Measurements from ENCODE around the gene OR7A17.

OR7A17 gene

DNA sequence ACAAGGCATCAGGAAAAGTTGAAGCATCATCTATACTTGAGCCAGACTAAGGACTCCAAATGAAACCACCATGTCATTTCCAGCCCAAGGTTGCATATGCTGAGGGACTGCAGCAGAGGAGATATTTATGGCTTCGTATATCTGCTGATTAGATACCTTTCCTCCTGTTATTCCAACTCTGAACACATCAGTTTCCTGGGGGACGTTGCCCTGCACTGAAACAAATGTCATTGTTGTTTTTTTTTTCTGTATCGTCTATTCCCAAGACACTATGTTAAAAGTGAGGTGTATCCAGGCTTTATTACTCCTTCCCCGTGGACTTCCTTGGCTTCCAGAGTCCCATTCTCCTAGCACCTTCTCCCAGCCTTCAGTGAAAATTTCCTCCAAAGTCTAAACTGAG is at the start of gene OR7A17:
Gene OR7A17, minus strand, starts transcription at position 101 of the 400 bp plus-strand sequence. CDS start 4,777 bp downstream, outside the sequence.
- no peak for DNase-seq (ENCODE audit: low spot score)

GRCh38 chr19:14933506-14933905 is 47.6 kb upstream of the OR7A17 start:
- no peak for DNase-seq (ENCODE audit: low spot score)

- no peak for DNase-seq (ENCODE audit: low spot score)
Observed at GRCh38 chr19:14916848-14917247, 30.9 kb upstream of the OR7A17 start.

DNA sequence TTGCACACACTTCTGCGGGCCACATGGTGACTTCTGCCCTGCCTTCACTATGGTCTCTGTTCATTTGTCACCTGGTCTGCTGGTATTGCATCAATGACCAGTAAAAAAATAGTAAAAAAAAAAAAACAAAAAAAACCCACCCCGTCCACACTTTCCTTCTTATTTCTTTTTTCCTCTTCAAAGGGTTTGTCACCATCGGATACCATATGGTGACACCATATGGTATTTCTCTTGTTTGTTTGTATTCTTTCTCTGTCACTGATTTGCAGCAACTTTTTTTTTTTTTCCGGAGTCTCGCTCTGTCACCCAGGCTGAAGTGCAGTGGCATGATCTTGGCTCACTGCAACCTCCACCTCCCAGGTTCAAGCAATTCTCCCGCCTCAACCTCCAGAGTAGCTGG is 29.2 kb upstream of the OR7A17 start:
- DNase-seq (ENCODE audit: low spot score) = no peak

DNA sequence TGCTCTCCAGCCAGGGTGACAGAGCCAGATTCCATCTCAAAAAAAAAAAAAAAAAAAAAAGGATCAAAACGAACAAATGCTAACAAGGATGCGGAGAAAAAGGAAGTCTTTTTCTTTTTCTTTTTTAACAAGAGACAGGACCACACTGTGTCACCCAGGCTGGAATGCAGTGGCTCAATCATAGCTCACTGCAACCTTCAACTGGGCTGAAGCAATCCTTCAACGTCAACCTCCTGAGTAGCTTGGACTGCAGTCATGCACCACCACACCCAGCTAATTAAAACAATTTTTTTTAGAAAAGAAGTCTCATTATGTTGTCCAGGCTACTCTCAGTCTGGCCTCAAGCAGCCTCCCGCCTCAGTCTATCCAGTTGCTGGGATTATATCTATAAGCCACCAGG is 20.8 kb upstream of the OR7A17 start:
- DNase-seq (ENCODE audit: low spot score) = no peak

DNA sequence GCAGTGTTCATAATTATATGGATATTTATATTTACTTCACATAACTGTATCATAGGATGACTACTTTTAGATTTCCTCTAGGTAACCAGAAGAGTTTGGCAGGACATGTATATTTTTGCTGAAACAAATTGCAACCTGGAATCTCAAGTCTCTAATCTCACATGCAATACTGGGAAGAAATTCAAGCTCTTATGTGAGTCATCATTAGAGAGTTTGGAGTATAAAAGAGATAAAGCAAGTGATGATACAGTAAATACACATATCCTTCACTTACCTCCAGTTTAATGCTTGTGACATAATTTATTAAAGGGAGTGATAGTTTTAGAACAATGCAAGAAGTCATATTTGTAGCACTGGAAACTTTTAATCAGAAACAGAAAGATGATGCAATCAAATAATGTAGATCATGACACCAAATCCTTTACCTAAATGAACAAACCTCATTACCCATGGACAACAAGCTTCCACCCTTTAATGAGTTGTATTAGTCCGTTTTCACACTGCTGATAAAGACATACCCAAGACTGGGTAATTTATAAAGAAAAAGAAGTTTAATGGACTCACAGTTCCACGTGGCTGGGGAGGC is 15.8 kb upstream of the OR7A17 start:
- no peak for DNase-seq (ENCODE audit: low spot score)

DNA sequence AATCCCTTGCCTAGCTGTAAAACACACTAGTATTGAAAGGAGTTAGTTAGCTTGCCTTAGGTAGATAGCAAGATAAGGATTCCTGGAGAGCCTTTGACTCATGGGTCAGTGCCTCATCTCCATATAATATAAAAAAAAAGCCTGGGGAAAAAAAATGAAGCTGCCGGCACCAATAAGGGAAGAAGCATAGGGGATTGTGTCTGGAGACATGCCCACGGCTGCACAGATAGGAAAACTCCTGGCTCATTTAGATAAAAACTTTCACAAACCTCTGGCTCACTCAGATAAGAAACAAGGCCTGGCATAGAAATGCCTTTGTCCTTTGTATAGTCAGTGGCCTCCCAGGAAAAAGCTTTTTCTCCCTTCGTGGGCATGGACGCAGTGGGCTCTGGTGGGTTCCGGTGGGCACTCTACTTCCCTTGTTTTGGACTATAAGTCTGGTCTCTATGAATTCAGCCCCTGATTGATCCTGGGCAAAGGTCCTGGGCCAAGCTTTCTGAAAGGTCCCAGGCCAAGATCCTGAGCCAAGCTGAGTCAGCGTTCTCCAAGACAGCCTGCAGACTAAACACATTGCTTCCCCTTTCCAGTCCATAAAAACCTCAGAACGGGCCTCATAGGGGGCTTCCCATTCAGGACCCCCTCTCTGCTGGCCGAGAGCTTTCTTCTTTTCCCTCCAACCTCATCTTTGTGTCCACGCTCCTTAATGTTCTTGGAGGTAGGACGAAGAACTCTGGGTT is 4.9 kb upstream of the OR7A17 start:
- no peak for DNase-seq (ENCODE audit: low spot score)

DNA sequence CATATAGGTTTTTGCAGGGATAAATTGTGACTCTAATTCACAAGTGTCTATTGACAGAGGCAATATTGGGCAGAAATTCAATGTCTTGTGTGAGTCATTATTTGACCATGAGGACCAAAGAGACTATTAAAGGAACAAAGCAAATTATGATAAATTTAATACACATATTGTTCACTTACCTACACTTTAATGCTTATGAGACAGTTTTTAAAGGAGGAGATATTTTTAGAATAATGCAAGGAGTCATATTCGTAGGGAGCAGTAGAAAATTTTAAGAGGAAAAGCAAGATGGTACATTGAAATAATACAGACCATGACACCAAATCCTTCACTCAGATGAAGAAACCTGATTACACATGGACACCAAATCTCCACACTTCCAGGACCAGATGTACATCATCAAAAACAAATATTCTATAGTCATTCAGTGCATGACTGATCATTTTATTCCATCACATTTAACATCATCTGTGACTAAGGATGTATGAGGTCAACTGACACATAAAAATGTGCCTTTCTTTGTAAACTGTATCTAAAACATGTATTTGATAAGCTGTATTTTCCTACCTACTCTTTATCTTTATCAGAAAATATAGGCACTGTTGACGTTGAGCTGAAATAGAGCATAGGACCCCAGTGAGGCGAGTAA is 4.2 kb upstream of the OR7A17 start:
- no peak for DNase-seq (ENCODE audit: low spot score)

GRCh38 chr19:14871619-14872230 is 14.2 kb downstream of the OR7A17 start:
- no peak for DNase-seq (ENCODE audit: low spot score)

DNA sequence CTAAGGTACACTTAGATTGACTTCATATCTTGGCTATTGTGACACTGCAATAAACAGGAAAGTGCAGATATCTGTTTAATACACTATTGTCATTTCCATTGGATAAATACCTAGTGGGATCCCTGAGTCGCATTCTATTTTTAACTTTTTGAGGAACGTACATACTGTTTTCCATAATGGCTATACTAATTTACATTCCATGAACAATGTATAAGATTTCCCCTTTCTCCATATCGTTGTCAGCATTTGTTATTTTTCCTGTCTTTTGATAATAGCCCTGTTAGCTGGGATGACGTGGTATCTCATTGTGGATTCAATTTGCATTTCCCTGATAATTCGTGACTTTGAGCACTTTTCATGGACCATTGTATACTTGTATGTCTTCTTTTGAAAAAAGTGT is 17.4 kb downstream of the OR7A17 start:
- DNase-seq (ENCODE audit: low spot score) = no peak

- DNase-seq (ENCODE audit: low spot score) = no peak
Observed at GRCh38 chr19:14848822-14849221, 37.1 kb downstream of the OR7A17 start, which contains the start of gene OR7A10. Gene OR7A10 (minus strand): TSS chr19:14848922. CDS start chr19:14841877, 7,045 bp downstream.

- no peak for DNase-seq (ENCODE audit: low spot score)
Observed at GRCh38 chr19:14843578-14843977, 42.4 kb downstream of the OR7A17 start.

DNA sequence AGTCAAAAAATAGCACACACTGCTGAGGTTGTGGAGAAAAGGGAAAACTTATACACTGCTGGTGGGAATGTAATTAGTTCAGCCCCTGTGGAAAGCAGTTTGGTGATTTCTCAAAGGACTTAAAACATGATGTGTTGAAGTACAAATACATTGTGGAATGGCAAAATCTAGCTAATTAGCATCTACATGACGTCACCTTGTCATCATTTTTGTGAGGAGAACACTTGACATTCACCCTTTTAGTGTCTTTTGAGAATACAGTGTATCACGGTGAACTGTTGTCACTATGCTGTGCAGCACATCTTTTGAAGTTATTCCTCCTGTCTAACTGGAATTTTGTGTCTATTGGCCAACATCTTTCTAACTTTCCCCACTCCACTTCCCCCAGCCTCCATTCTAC is 42.8 kb downstream of the OR7A17 start:
- no peak for DNase-seq (ENCODE audit: low spot score)

DNA sequence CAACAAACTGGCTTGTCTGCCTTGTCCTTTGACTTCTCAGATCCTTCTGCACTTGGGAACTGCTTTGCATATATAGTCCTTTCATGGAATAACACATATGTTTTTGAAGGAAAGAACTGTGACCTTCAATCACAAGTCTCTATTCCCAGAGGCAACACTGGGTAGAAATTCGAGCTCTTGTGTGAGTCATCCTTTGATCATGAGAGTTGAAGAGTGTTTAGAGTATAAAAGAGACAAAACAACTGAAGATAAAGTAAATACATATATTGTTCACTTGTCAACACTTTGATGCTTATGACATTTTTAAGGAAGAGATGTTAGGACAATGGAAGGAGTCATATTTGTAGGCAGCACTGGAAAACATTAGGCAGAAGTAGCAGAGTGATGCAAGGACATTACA is 45.7 kb downstream of the OR7A17 start:
- no peak for DNase-seq (ENCODE audit: low spot score)

DNA sequence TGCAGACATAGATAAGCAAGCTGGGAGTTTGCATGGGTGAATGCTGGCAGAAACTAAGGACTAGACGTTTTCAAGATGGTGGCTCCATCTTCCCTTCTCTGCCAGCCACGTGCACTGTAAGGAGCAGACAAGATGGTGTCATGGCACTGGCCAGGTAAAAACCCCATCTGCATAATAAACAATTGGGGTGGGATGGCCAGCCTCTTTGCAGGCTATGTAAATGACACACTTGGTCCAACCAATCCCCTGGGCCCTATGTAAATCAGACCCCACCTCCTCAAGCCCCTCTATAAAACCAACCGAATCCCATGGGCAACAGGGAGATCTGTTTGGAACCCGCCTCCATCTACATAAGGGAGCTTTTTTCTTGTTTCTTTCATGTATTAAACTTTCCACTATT is 48.5 kb downstream of the OR7A17 start:
- no peak for DNase-seq (ENCODE audit: low spot score)

GRCh38 chr19:14835011-14835410 is 50.9 kb downstream of the OR7A17 start, which contains the start of the genes OR7A5 and OR7C1:
Gene OR7A5 (minus strand): TSS chr19:14835185. CDS start chr19:14828241, 6,944 bp downstream.
Gene OR7C1 (minus strand): TSS chr19:14835185. CDS start chr19:14800136, 35,049 bp downstream.
- no peak for DNase-seq (ENCODE audit: low spot score)

- no peak for DNase-seq (ENCODE audit: low spot score)
Observed at GRCh38 chr19:14830702-14831101, 55.2 kb downstream of the OR7A17 start.
